Stimulated activated CD4-positive, alpha-beta T cell treated with anti-CD3 and anti-CD28 coated beads, Interleukin-1b, Interleukin-23, amount 100 ng/mL, for 24 hours (primary cell): ENCODE measurements around the gene ACAA2.

Source experiments
- DNase-seq, 4 experiments: peaks; one replicate each; pipeline ENCODE4 v3.0.0-alpha.2; 2020; ENCODE audit warnings: low read depth in 4 of 4, low spot score in 1 of 4

Gene ACAA2

GRCh38 chr18:49813319-49814146 lies at the start of gene ACAA2:
ACAA2 (minus strand) TSS chr18:49813533; CDS start chr18:49813484, 49 bp downstream.
- DNase-seq = peak; percentile 69 to 75 (median 71)

GRCh38 chr18:49862656-49863385 lies 49.5 kb upstream of the ACAA2 start:
- no peak for DNase-seq

- no peak for DNase-seq
Measured at GRCh38 chr18:49861659-49862058, 48.3 kb upstream of the ACAA2 start.

- DNase-seq = no peak
Measured at GRCh38 chr18:49859725-49860124, 46.4 kb upstream of the ACAA2 start.

GRCh38 chr18:49859021-49859359 lies 45.7 kb upstream of the ACAA2 start:
- no peak for DNase-seq

- DNase-seq = peak; percentile 27 to 40 (median 29)
Measured at GRCh38 chr18:49858309-49859020, 45.1 kb upstream of the ACAA2 start.

- DNase-seq = no peak
Measured at GRCh38 chr18:49857708-49858107, 44.4 kb upstream of the ACAA2 start.

- no peak for DNase-seq
Measured at GRCh38 chr18:49856496-49856895, 43.2 kb upstream of the ACAA2 start.

- DNase-seq = no peak
Measured at GRCh38 chr18:49855711-49856415, 42.5 kb upstream of the ACAA2 start.

- no peak for DNase-seq
Measured at GRCh38 chr18:49854681-49855080, 41.3 kb upstream of the ACAA2 start.

GRCh38 chr18:49853436-49853835 lies 40.1 kb upstream of the ACAA2 start:
- DNase-seq = no peak

- no peak for DNase-seq
Measured at GRCh38 chr18:49853011-49853410, 39.7 kb upstream of the ACAA2 start.

- DNase-seq = no peak
Measured at GRCh38 chr18:49851624-49852023, 38.3 kb upstream of the ACAA2 start.

GRCh38 chr18:49850636-49851035 lies 37.3 kb upstream of the ACAA2 start:
- DNase-seq = no peak

- DNase-seq = no peak
Measured at GRCh38 chr18:49849331-49850217, 36.2 kb upstream of the ACAA2 start.

GRCh38 chr18:49848115-49848514 lies 34.8 kb upstream of the ACAA2 start:
- no peak for DNase-seq

GRCh38 chr18:49847524-49847923 lies 34.2 kb upstream of the ACAA2 start:
- no peak for DNase-seq

GRCh38 chr18:49846718-49847470 lies 33.6 kb upstream of the ACAA2 start:
- DNase-seq = no peak

GRCh38 chr18:49846361-49846662 lies 33.0 kb upstream of the ACAA2 start:
- DNase-seq = no peak
